HCT116 (cell line): ENCODE data around the gene PTPRJ.

Source experiments
- CTCF ChIP-seq, 3 experiments: fragments of 200-600 bp in 1 of 3; sonication (generic) in 1 of 3; IDR thresholded peaks in 2 of 3; conservative IDR thresholded peaks in 1 of 3; 2 replicates each; pipeline ENCODE4 v1.5.1; 2012 to 2017; ENCODE audit warnings: low read depth in 2 of 3, low read length in 2 of 3, antibody characterized with exemption in 1 of 3, borderline replicate concordance in 1 of 3, control low read depth in 1 of 3, mild to moderate bottlenecking in 1 of 3, mixed read lengths in 1 of 3, mixed run types in 1 of 3, moderate library complexity in 1 of 3; ENCODE audit not compliant: insufficient read depth in 1 of 3
- POLR2A ChIP-seq: IDR thresholded peaks from 2 replicates; pipeline ENCODE4 v1.7.0; 2011; ENCODE audit warnings: borderline replicate concordance; ENCODE audit not compliant: insufficient read depth, insufficient read length; ENCODE audit errors: extremely low read depth
- ZFX ChIP-seq: fragments of 450-650 bp; IDR thresholded peaks from 2 replicates; pipeline ENCODE4 v1.6.1; 2017

GRCh38 chr11:48122656-48123055, 142.3 kb downstream of the PTPRJ start:
- no peak for TF ChIP-seq CTCF (IDR thresholded peaks at IDR 0.05 in 2 of 3, conservative IDR thresholded peaks at IDR 0.05 in 1 of 3; ENCODE audit: borderline replicate concordance in 1 of 3, insufficient read depth in 1 of 3, low read depth in 2 of 3, low read length in 2 of 3)
- no peak for TF ChIP-seq ZFX
- TF ChIP-seq POLR2A, result no peak
